SK-N-SH (cell line): ENCODE results near the gene CAMK4. TPM values are rescaled to one million over a fixed set of nuclear protein-coding genes. Genes with fewer than 3 reads are reported as not detected.

Source experiments
- CTCF ChIA-PET: fragments of 300-600, 350-600 bp; formaldehyde crosslinking; extraction: SDS; loops from one replicate; lab custom pipeline; 2021; lab: Yijun Ruan, JAX
- POLR2A ChIA-PET: fragments of 350-600 bp; sonication (Branson Sonifier 250); formaldehyde crosslinking; extraction: SDS; loops from one replicate; lab custom pipeline; 2020; ENCODE audit warnings: antibody characterized with exemption, inconsistent platforms; lab: Yijun Ruan, JAX
- DNase-seq: peaks from one replicate; pipeline ENCODE4 v3.0.0; 2012
- H2AFZ ChIP-seq: fragments of 200-600 bp; sonication (generic); 2 replicates; pipeline ENCODE4 v1.8.1; 2016; ENCODE audit warnings: antibody characterized with exemption, mild to moderate bottlenecking, low read depth
- H3F3A ChIP-seq: fragments of 200-600 bp; sonication (generic); replicated peaks from 2 replicates; pipeline ENCODE3; 2016; ENCODE audit warnings: antibody characterized with exemption, mild to moderate bottlenecking; ENCODE audit not compliant: insufficient read depth
- H3K27ac ChIP-seq, 2 experiments: fragments of 200-500 bp in 1 of 2; fragments of 200-600 bp in 1 of 2; sonication (Bioruptor generic) in 1 of 2; sonication (generic), shearing (Covaris generic) in 1 of 2; 2 replicates each; pipeline versions ENCODE4 v1.5.1 to v1.6.1; 2014 to 2016; ENCODE audit warnings: low read depth in 2 of 2, inconsistent platforms in 1 of 2, low read length in 1 of 2, mild to moderate bottlenecking in 1 of 2, mixed read lengths in 1 of 2
- H3K27me3 ChIP-seq: fragments of 200-600 bp; sonication (generic), shearing (Covaris generic); 2 replicates; pipeline ENCODE4 v1.6.1; 2016; ENCODE audit warnings: mixed run types; ENCODE audit not compliant: insufficient read depth
- H3K36me3 ChIP-seq, 2 experiments: fragments of 200-500 bp in 1 of 2; fragments of 200-600 bp in 1 of 2; sonication (Bioruptor generic) in 1 of 2; sonication (generic) in 1 of 2; replicated peaks in 1 of 2; 2 replicates each; pipeline versions ENCODE3 to v1.5.1; 2014 to 2016; ENCODE audit warnings: low read length in 1 of 2, mild to moderate bottlenecking in 1 of 2; ENCODE audit not compliant: insufficient read depth in 2 of 2, control insufficient read depth in 1 of 2
- H3K4me1 ChIP-seq, 2 experiments: fragments of 200-500 bp in 1 of 2; fragments of 200-600 bp in 1 of 2; sonication (Bioruptor generic) in 1 of 2; sonication (generic), shearing (Covaris generic) in 1 of 2; 2 replicates each; pipeline versions ENCODE4 v1.5.1 to v1.6.1; 2014 to 2016; ENCODE audit warnings: low read depth in 1 of 2, low read length in 1 of 2, mixed run types in 1 of 2; ENCODE audit not compliant: insufficient read depth in 2 of 2, control insufficient read depth in 1 of 2
- H3K4me2 ChIP-seq: fragments of 200-600 bp; sonication (generic), shearing (Covaris generic); 2 replicates; pipeline ENCODE4 v1.6.1; 2017; ENCODE audit warnings: mixed run types
- H3K4me3 ChIP-seq, 2 experiments: fragments of 200-500 bp in 1 of 2; fragments of 200-600 bp in 1 of 2; sonication (Bioruptor generic) in 1 of 2; sonication (generic), shearing (Covaris generic) in 1 of 2; 2 replicates each; pipeline versions ENCODE4 v1.5.1 to v1.8.1; 2014 to 2016; ENCODE audit warnings: low read depth in 2 of 2, inconsistent platforms in 1 of 2, low read length in 1 of 2, mild to moderate bottlenecking in 1 of 2, mixed read lengths in 1 of 2, moderate library complexity in 1 of 2
- H3K79me2 ChIP-seq: fragments of 200-600 bp; sonication (generic); 2 replicates; pipeline ENCODE4 v1.8.1; 2017; ENCODE audit warnings: mild to moderate bottlenecking; ENCODE audit not compliant: insufficient read depth
- H3K9ac ChIP-seq: fragments of 200-600 bp; sonication (generic); 2 replicates; pipeline ENCODE4 v1.6.1; 2017; ENCODE audit warnings: mixed run types
- H3K9me2 ChIP-seq: fragments of 200-600 bp; sonication (generic); 2 replicates; pipeline ENCODE4 v1.6.1; 2017; ENCODE audit warnings: mixed run types
- H3K9me3 ChIP-seq: fragments of 200-600 bp; sonication (generic); 2 replicates; pipeline ENCODE4 v1.6.1; 2017; ENCODE audit warnings: mixed run types, mild to moderate bottlenecking, moderate library complexity
- H4K20me1 ChIP-seq: fragments of 200-600 bp; sonication (generic); 2 replicates; pipeline ENCODE4 v1.6.1; 2017; ENCODE audit warnings: mild to moderate bottlenecking, mixed run types; ENCODE audit not compliant: insufficient read depth
- CHD2 ChIP-seq: fragments of 150-350 bp; IDR thresholded peaks from 2 replicates; pipeline ENCODE4 v1.6.1; 2018; ENCODE audit warnings: low read length; ENCODE audit not compliant: partially characterized antibody
- EP300 ChIP-seq, 2 experiments: IDR thresholded peaks; 2 replicates each; pipeline versions ENCODE4 v1.4.0 to v1.6.1; 2012; ENCODE audit warnings: borderline replicate concordance in 1 of 2, low read depth in 1 of 2, low read length in 1 of 2
- FOSL2 ChIP-seq: IDR thresholded peaks from 2 replicates; pipeline ENCODE4 v1.4.0; 2012; ENCODE audit warnings: low read depth, mild to moderate bottlenecking, moderate library complexity, borderline replicate concordance
- FOXM1 ChIP-seq: IDR thresholded peaks from 2 replicates; pipeline ENCODE4 v1.4.0; 2012; ENCODE audit warnings: low read depth, mild to moderate bottlenecking
- IRF3 ChIP-seq: fragments of 150-350 bp; IDR thresholded peaks from 2 replicates; pipeline ENCODE4 v1.6.1; 2016; ENCODE audit warnings: mild to moderate bottlenecking, low read depth, low read length
- REST ChIP-seq: IDR thresholded peaks from 2 replicates; pipeline ENCODE4 v1.6.1; 2012; ENCODE audit warnings: mild to moderate bottlenecking, low read depth, low read length, moderate library complexity
- RFX5 ChIP-seq: IDR thresholded peaks from 2 replicates; pipeline ENCODE4 v1.6.1; 2012; ENCODE audit warnings: mild to moderate bottlenecking, improper control_type of control experiment, low read length
- SIN3A ChIP-seq: IDR thresholded peaks from 2 replicates; pipeline ENCODE4 v1.6.1; 2012; ENCODE audit warnings: low read depth, mild to moderate bottlenecking, low read length, moderate library complexity, borderline replicate concordance
- SMC3 ChIP-seq: IDR thresholded peaks from 2 replicates; pipeline ENCODE4 v1.6.1; 2012; ENCODE audit warnings: low read depth, low read length, improper control_type of control experiment
- TEAD4 ChIP-seq: IDR thresholded peaks from 2 replicates; pipeline ENCODE4 v1.4.0; 2012; ENCODE audit warnings: mild to moderate bottlenecking, borderline replicate concordance; ENCODE audit not compliant: insufficient read depth
- USF1 ChIP-seq: IDR thresholded peaks from 2 replicates; pipeline ENCODE4 v1.4.0; 2012; ENCODE audit warnings: low read depth, borderline replicate concordance
- WGBS: methylation state at CpG from one replicate; pipeline ENCODE4 v1.1.6; 2017; ENCODE audit warnings: low lambda C conversion rate; 5-methylcytosine and 5-hydroxymethylcytosine counted together
- polyA plus RNA-seq, 3 experiments: library from polyadenylated mRNA; depleted of rRNA; stranded (reverse); fragments of >200 nt; gene quantifications; 2 replicates each; pipeline ENCODE4 v1.2.3, GENCODE V29; 2012

Gene CAMK4
- polyA plus RNA-seq, 1 of the 3 experiments (the other 2 are of a cell fraction), result 4.1 TPM

- Histone ChIP-seq H3K27me3 (no peaks in the 10 kb centered on the region), H2AFZ (no peak overlapping the region), H3K9me3 (no peaks in the 10 kb centered on the region), H3F3A (peaks cover 4% of the 10 kb centered on the region), H3K4me2 (no peak overlapping the region), H4K20me1 (no peaks in the 10 kb centered on the region), H3K36me3 (peaks cover 0 to 7% of the 10 kb centered on the region in 2 experiments), H3K79me2 (no peaks in the 10 kb centered on the region), H3K9ac (no peak overlapping the region), H3K4me1 (no peaks in the 10 kb centered on the region; a peak in 2 of 4 replicates), H3K9me2 (no peaks in the 10 kb centered on the region), H3K4me3 (no peak overlapping the region), H3K27ac (no peak overlapping the region)
- ChIA-PET CTCF (interaction anchor here (1.0 kb wide), 1 partner anchor 19 kb away, joined by 3 read pairs; no protein-coding TSS in a partner anchor), POLR2A (no interaction called here)
- no peak for TF ChIP-seq CHD2
- DNase-seq, result no peak
Measured at GRCh38 chr5:111488353-111488752, 264.2 kb downstream of the CAMK4 start.

GRCh38 chr5:111493031-111493430 lies 268.8 kb downstream of the CAMK4 start:
- no peaks in the 10 kb centered on the region for H3K79me2 ChIP-seq
- ChIA-PET POLR2A (no interaction called here), CTCF (interaction anchor here (1.7 to 2.0 kb wide), 2 partner anchors 8 to 58 kb away, joined by 4 to 6 read pairs; no protein-coding TSS in a partner anchor)
- H3K9me2 ChIP-seq, result no peaks in the 10 kb centered on the region
- H3K27me3 ChIP-seq, result no peaks in the 10 kb centered on the region
- no peaks in the 10 kb centered on the region for H3F3A ChIP-seq
- no peaks in the 10 kb centered on the region for H4K20me1 ChIP-seq
- peaks cover 12 to 23% of the 10 kb centered on the region in 2 experiments for H3K36me3 ChIP-seq
- H3K4me2 ChIP-seq, result no peak overlapping the region
- WGBS, result 88% methylated on average over 2 of the region's 2 CpGs
- no peak for DNase-seq
- no peak overlapping the region for H3K9ac ChIP-seq
- no peak overlapping the region for H3K27ac ChIP-seq
- H2AFZ ChIP-seq, result no peak overlapping the region
- no peak overlapping the region for H3K4me3 ChIP-seq
- peaks cover 8 to 17% of the 10 kb centered on the region in 2 experiments; a peak in 3 of 4 replicates for H3K4me1 ChIP-seq
- no peak for TF ChIP-seq RFX5
- TF ChIP-seq SIN3A, result no peak
- no peak for TF ChIP-seq FOXM1
- no peak for TF ChIP-seq TEAD4
- TF ChIP-seq SMC3, result no peak
- no peak for TF ChIP-seq EP300 (IDR thresholded peaks at IDR 0.05; ENCODE audit: borderline replicate concordance in 1 of 2, low read depth in 1 of 2, low read length in 1 of 2)
- TF ChIP-seq FOSL2, result no peak
- no peak for TF ChIP-seq IRF3
- no peak for TF ChIP-seq USF1
- no peak for TF ChIP-seq REST
- no peaks in the 10 kb centered on the region for H3K9me3 ChIP-seq
